Neural cell (in vitro differentiated cells): ENCODE measurements around the gene LYZ. TPM values are rescaled to one million over a fixed set of nuclear protein-coding genes. Genes with fewer than 3 reads are reported as not detected.

Source experiments
- H2AFZ ChIP-seq: fragments of 200-600, 300-800 bp; sonication (generic), shearing (Covaris generic); 2 replicates; pipeline ENCODE4 v1.6.0; 2014; ENCODE audit warnings: low read depth, mild to moderate bottlenecking, antibody characterized with exemption, low read length, moderate library complexity
- H3F3A ChIP-seq: fragments of 200-600 bp; shearing (Covaris generic); 2 replicates; pipeline ENCODE4 v1.6.1; 2016; ENCODE audit warnings: mild to moderate bottlenecking, moderate library complexity, mixed read lengths, antibody characterized with exemption, low read length; ENCODE audit not compliant: insufficient read depth, poor library complexity, severe bottlenecking
- H3K27ac ChIP-seq: fragments of 200-600, 300-800 bp; sonication (generic), shearing (Covaris generic); 2 replicates; pipeline ENCODE4 v1.5.1; 2014; ENCODE audit warnings: mild to moderate bottlenecking, low read length, moderate library complexity
- H3K27me3 ChIP-seq: fragments of 300-800, 200-600 bp; sonication (generic), shearing (Covaris generic); 2 replicates; pipeline ENCODE4 v1.6.0; 2014; ENCODE audit warnings: mild to moderate bottlenecking, low read depth, low read length, moderate library complexity; ENCODE audit not compliant: insufficient read depth
- H3K36me3 ChIP-seq: fragments of 300-800, 200-600 bp; sonication (generic), shearing (Covaris generic); 2 replicates; pipeline ENCODE4 v1.5.1; 2014; ENCODE audit warnings: mild to moderate bottlenecking, antibody characterized with exemption, low read length, moderate library complexity; ENCODE audit not compliant: insufficient read depth
- H3K4me2 ChIP-seq: fragments of 300-800, 200-600 bp; sonication (generic), shearing (Covaris generic); 2 replicates; pipeline ENCODE4 v1.6.0; 2014; ENCODE audit warnings: mild to moderate bottlenecking, low read length
- H3K4me3 ChIP-seq: fragments of 300-800, 200-600 bp; sonication (generic), shearing (Covaris generic); 2 replicates; pipeline ENCODE4 v1.5.1; 2014; ENCODE audit warnings: mild to moderate bottlenecking, low read length, moderate library complexity
- H3K79me2 ChIP-seq: fragments of 200-600 bp; shearing (Covaris generic); replicated peaks from 2 replicates; pipeline ENCODE4 v1.6.0; 2014; ENCODE audit warnings: mild to moderate bottlenecking, low read length, moderate library complexity; ENCODE audit not compliant: insufficient read depth
- H3K9ac ChIP-seq: fragments of 300-800, 200-600 bp; sonication (generic), shearing (Covaris generic); 2 replicates; pipeline ENCODE4 v1.6.1; 2016; ENCODE audit warnings: mild to moderate bottlenecking, low read length, mixed read lengths
- H3K9me2 ChIP-seq: fragments of 200-600 bp; shearing (Covaris generic); 2 replicates; pipeline ENCODE4 v1.6.1; 2016; ENCODE audit warnings: mild to moderate bottlenecking, low read length, mixed read lengths; ENCODE audit not compliant: insufficient read depth
- H3K9me3 ChIP-seq: fragments of 200-600, 300-800 bp; sonication (generic), shearing (Covaris generic); 2 replicates; pipeline ENCODE4 v1.6.1; 2016; ENCODE audit warnings: mild to moderate bottlenecking, mixed run types, low read length, moderate library complexity, mixed read lengths
- H4K20me1 ChIP-seq: fragments of 200-600 bp; shearing (Covaris generic); 2 replicates; pipeline ENCODE4 v1.6.1; 2016; ENCODE audit warnings: mild to moderate bottlenecking, mixed run types; ENCODE audit not compliant: insufficient read depth
- EP300 ChIP-seq: fragments of 450-650 bp; conservative IDR thresholded peaks from 2 replicates; pipeline ENCODE4 v1.6.1; 2014; ENCODE audit warnings: antibody characterized with exemption, mild to moderate bottlenecking, moderate library complexity; ENCODE audit not compliant: poor library complexity, severe bottlenecking
- EZH2 ChIP-seq: fragments of 200-600, 300-800 bp; shearing (Covaris generic), sonication (generic); IDR thresholded peaks from 2 replicates; pipeline ENCODE4 v1.6.1; 2014; ENCODE audit warnings: antibody characterized with exemption, low read length, borderline replicate concordance, mild to moderate bottlenecking; ENCODE audit not compliant: insufficient read depth, poor library complexity, severe bottlenecking
- MXI1 ChIP-seq: fragments of 450-650 bp; conservative IDR thresholded peaks from 2 replicates; pipeline ENCODE4 v1.6.1; 2014; ENCODE audit warnings: antibody characterized with exemption, mild to moderate bottlenecking; ENCODE audit not compliant: poor library complexity, severe bottlenecking
- POLR2AphosphoS5 ChIP-seq: IDR thresholded peaks from 2 replicates; pipeline ENCODE4 v1.6.1; 2012
- RAD21 ChIP-seq: fragments of 450-650 bp; conservative IDR thresholded peaks from 2 replicates; pipeline ENCODE4 v1.6.1; 2014; ENCODE audit warnings: antibody characterized with exemption, mild to moderate bottlenecking, moderate library complexity
- TAF1 ChIP-seq: IDR thresholded peaks from 2 replicates; pipeline ENCODE4 v1.6.1; 2012; ENCODE audit warnings: low read depth
- polyA plus RNA-seq: library from polyadenylated mRNA; depleted of rRNA; stranded (reverse); fragments of >200 nt; gene quantifications from 2 replicates; pipeline ENCODE4 v1.2.3, GENCODE V29; 2014
- TF ChIP-seq, protein P1 (sequence below): IDR thresholded peaks from 2 replicates; pipeline ENCODE4 v1.6.1; 2012; ENCODE audit warnings: borderline replicate concordance
- TF ChIP-seq, protein P2 (sequence below): fragments of 450-650 bp; IDR thresholded peaks from 2 replicates; pipeline ENCODE4 v1.5.1; 2014; ENCODE audit warnings: antibody characterized with exemption, mild to moderate bottlenecking, moderate library complexity; ENCODE audit not compliant: poor library complexity, severe bottlenecking

The LYZ gene
- polyA plus RNA-seq, 1 donor from 2014 or later, result 0.20 TPM

DNA sequence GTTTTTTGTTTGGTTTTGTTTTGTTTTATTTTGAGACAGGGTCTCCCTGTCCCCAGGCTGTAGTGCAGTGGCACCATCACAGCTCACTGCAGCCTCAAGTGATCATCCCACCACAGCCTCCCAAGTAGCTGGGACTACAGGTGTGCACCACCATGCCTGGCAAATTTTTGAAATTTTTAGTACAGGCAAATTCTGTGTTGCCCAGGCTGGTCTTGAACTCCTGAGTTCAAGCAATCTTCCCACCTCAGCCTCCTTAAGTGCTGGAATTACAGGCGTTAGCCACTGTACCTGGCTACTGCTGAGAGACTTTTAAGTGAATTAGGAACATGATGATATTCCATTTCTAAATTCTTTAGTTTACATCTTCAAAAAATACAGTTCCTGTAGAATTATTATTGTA is 2.6 kb downstream of the LYZ start:
- H4K20me1 ChIP-seq, result no peaks in the 10 kb centered on the region
- TF ChIP-seq POLR2AphosphoS5, result no peak
- TF ChIP-seq MXI1, result no peak
- TF ChIP-seq, protein P1, sequence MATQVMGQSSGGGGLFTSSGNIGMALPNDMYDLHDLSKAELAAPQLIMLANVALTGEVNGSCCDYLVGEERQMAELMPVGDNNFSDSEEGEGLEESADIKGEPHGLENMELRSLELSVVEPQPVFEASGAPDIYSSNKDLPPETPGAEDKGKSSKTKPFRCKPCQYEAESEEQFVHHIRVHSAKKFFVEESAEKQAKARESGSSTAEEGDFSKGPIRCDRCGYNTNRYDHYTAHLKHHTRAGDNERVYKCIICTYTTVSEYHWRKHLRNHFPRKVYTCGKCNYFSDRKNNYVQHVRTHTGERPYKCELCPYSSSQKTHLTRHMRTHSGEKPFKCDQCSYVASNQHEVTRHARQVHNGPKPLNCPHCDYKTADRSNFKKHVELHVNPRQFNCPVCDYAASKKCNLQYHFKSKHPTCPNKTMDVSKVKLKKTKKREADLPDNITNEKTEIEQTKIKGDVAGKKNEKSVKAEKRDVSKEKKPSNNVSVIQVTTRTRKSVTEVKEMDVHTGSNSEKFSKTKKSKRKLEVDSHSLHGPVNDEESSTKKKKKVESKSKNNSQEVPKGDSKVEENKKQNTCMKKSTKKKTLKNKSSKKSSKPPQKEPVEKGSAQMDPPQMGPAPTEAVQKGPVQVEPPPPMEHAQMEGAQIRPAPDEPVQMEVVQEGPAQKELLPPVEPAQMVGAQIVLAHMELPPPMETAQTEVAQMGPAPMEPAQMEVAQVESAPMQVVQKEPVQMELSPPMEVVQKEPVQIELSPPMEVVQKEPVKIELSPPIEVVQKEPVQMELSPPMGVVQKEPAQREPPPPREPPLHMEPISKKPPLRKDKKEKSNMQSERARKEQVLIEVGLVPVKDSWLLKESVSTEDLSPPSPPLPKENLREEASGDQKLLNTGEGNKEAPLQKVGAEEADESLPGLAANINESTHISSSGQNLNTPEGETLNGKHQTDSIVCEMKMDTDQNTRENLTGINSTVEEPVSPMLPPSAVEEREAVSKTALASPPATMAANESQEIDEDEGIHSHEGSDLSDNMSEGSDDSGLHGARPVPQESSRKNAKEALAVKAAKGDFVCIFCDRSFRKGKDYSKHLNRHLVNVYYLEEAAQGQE, result no peak
- TF ChIP-seq, protein P2, sequence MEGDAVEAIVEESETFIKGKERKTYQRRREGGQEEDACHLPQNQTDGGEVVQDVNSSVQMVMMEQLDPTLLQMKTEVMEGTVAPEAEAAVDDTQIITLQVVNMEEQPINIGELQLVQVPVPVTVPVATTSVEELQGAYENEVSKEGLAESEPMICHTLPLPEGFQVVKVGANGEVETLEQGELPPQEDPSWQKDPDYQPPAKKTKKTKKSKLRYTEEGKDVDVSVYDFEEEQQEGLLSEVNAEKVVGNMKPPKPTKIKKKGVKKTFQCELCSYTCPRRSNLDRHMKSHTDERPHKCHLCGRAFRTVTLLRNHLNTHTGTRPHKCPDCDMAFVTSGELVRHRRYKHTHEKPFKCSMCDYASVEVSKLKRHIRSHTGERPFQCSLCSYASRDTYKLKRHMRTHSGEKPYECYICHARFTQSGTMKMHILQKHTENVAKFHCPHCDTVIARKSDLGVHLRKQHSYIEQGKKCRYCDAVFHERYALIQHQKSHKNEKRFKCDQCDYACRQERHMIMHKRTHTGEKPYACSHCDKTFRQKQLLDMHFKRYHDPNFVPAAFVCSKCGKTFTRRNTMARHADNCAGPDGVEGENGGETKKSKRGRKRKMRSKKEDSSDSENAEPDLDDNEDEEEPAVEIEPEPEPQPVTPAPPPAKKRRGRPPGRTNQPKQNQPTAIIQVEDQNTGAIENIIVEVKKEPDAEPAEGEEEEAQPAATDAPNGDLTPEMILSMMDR, result no peak
- TF ChIP-seq TAF1, result no peak
- no peak overlapping the region for H3K4me3 ChIP-seq
- H3K27ac ChIP-seq, result no peak overlapping the region
- H3K27me3 ChIP-seq, result no peaks in the 10 kb centered on the region
- H3K9ac ChIP-seq, result no peak overlapping the region
- no peaks in the 10 kb centered on the region for H3F3A ChIP-seq
- no peak overlapping the region for H3K4me2 ChIP-seq
- H3K36me3 ChIP-seq, result no peaks in the 10 kb centered on the region
- no peaks in the 10 kb centered on the region for H3K9me2 ChIP-seq
- H3K79me2 ChIP-seq, result no peaks in the 10 kb centered on the region
- H2AFZ ChIP-seq, result no peak overlapping the region
- H3K9me3 ChIP-seq, result no peaks in the 10 kb centered on the region

DNA sequence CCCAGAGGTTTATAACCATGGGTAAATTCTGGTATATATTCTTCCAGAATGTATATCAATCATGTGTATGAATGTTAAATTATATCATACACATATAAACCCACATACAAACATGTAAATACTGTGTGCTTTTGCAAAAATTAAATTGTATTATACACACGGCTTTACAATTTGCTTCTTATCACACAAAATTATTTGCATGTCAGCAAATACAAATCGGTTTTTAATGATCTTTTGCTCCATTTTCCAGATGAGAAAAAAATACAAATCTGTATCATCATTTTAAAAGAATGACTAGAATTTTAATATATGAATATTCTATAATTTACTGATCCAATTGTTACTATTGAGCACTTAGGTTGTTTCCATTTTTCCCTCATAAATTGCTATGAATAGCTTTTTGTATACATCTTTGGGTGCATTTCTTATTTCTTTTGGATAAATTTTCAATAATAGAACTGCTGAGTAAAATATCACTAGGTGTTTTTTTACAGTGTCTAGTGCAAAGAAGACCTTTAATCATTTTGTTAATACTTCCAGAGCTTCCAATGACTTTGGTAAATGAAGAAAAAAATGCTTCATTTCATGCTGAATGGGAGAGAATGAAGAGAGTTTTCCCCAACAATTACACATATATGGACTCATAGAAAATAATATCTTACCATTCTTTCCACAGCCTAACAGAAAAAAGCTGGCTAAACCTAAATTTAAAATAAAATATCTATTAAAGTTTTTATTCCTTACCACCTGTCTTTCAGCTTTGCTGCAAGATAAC is 3.5 kb downstream of the LYZ start:
- Histone ChIP-seq H4K20me1 (no peaks in the 10 kb centered on the region), H3K9me3 (no peaks in the 10 kb centered on the region), H3K79me2 (no peaks in the 10 kb centered on the region), H3K27me3 (no peaks in the 10 kb centered on the region), H3K4me2 (no peak overlapping the region), H3K9ac (no peak overlapping the region), H3K27ac (no peak overlapping the region), H3K4me3 (no peak overlapping the region), H2AFZ (no peak overlapping the region), H3F3A (no peaks in the 10 kb centered on the region), H3K9me2 (no peaks in the 10 kb centered on the region), H3K36me3 (no peaks in the 10 kb centered on the region)
- TF ChIP-seq TAF1, result no peak
- TF ChIP-seq, protein P1, result no peak
- TF ChIP-seq RAD21, result no peak
- TF ChIP-seq POLR2AphosphoS5, result no peak
- TF ChIP-seq, protein P2, result no peak
- TF ChIP-seq EP300, result no peak
- no peak for TF ChIP-seq EZH2
